Activated CD4-positive, CD25-positive, alpha-beta regulatory T cell treated with anti-CD3 and anti-CD28 coated beads, Interleukin-2, amount 50 U/mL, for 72 hours (primary cell): ENCODE results near the gene LKAAEAR1.
A peak's percentile ranks its signal among the peaks of the same experiment; 100 is the strongest.
"Not testable (repeated sequence)": the region's sequence is repeated elsewhere in the genome, so short reads cannot be mapped to it uniquely, and the experiment has no call there.

ENCODE experiments used
- DNase-seq: peaks from one replicate; pipeline ENCODE4 v3.0.0; 2021

LKAAEAR1 gene

DNA sequence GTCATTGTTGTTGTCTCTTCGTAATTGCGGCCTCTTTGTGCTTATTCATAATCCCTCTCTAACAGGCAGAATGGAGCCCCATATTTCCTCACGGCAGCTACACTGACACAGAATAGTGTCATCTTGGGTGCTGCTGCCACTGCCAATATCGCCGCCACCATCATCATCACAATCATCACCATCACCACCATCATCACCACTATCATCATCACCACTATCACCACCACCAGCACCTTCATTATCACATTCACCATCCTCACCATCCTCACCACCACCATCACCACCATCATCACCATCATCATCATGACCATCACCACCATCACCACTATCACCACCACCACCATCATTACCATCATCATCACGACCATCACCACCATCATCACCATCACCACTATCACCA is 12.3 kb upstream of the LKAAEAR1 start:
- no peak for DNase-seq

DNA sequence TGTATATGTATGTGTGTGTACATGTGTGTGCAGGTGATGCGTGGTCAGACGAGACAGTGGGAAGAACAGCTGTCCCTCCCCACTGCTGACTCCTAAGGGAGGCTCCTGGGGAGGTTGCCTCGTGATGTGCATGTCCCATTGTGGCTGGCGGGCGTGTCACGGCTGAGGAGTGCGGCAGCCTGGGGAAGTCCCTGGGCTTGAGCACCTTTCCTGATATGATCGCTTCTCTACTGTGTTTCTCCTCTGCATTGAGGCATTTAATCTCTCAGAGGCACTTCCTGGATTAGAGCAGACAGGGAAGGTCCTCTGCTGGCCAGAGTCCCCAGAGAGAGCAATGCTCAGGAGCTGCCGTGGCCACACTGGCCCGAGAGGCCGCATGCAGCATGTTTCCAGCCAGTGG is 11.7 kb upstream of the LKAAEAR1 start:
- no peak for DNase-seq

DNA sequence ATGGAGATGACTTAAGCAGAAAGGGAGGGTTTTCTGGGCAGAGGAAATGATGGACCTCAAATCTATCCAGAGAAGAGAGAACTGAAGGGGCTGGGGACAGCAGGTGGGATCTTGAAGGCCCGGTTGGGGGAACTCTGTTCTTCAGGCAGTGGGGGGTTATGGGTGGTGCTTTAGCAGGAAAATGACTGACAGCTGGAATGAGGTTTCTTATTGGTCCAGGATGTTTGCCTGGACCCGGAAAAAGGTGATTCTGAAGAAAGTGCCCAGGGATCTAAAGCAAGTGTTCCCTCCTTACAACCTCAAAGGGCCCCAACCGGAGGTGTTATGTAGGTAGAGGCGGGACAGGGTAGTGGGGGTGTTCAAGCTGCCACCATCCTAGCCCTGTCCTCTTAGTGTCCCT is 11.3 kb upstream of the LKAAEAR1 start:
- no peak for DNase-seq

DNA sequence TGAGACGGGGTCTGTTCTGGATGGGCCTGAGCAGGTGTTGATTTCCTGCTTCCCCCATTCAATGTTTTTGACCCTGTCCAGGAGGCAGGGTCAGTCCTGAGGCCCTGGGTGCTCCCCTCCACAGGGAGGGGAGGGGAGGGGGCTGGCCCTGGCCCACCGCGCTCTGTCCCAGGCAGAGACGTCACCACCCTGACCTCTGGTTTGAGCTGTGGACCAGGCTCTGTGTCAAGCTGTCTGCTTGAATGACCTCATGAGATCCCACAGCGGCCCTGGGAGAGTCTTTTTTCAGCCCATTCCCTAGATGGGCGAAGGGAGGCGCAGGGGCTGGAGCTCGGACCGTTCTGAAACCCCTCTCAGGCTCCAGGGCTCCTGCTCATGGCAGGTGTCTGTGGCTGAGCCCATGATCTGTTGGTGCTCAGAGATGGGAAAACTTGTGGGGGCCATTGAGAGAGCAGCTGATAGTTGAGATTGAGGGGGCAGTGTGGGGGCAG is 8.9 kb upstream of the LKAAEAR1 start:
- no peak for DNase-seq

DNA sequence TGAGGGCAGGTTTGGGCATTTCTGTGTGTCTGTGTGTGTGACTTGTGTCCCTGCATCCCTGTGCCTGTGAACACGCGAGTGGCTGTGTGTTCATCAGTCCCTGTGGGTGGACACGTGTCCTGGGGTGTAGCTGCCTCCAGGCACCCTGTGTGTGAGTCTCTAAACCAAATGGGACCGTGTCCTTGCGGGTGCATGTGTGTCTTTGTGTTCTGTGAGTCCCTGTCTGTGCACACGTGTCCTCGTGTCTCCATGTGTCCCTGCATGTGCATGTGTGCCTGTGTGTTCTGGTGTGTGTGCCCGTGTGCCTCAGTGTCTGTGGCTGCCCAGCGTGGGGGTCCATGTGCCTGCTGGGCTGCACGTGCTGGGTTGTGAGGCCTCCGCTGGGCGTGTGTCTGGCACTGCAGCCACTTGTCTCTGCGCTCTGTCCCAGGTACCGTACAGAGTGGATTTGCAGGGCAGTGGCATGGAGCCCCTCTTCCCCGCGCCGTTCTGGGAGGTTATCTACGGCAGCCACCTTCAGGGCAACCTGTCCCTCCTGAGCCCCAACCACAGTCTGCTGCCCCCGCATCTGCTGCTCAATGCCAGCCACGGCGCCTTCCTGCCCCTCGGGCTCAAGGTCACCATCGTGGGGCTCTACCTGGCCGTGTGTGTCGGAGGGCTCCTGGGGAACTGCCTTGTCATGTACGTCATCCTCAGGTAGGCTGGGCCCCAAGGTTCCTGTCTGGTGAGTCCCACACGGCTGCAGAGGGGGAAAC is 8.2 kb upstream of the LKAAEAR1 start:
- DNase-seq, result no peak

DNA sequence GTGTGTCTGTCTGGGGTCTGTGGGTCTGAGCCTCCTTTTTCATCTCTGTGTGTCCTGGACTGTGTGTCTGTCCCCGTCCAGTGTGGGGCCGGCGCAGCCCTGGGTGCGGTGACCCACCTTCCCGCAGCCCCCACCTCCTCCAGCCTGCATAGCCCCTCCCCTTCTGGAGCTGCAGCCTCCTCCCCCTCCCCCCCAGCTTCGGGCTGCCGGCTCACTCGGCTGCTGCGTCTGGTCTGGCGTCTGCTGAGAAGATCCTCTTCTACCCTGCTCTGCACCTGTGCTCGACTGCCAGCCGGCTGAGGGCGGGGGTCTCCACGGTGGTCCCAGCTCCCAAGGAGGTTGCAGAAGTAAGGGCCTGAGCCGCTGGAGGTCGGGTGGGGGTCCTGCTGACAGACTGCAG is 7.6 kb upstream of the LKAAEAR1 start:
- DNase-seq, result no peak

DNA sequence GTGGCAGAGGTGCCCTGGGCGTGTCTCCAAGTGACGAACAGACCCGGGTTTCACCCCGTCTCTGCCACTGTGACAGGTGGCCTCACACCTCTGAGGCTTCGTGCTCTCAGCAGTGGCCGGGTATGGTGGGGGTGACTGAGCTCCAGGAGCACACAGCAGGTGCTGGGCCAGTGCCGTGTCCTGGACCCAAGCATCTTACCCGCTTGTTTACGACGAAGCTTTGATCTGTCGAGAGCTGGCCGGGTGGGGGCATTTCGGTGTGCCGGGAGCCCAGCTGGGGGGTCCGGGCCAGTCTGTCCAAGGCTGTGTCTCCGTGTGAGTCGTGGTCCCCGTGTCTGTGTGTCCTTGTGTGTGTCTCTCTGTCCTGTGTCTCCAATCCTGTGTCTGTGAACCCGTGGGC is 7.1 kb upstream of the LKAAEAR1 start:
- no peak for DNase-seq

DNA sequence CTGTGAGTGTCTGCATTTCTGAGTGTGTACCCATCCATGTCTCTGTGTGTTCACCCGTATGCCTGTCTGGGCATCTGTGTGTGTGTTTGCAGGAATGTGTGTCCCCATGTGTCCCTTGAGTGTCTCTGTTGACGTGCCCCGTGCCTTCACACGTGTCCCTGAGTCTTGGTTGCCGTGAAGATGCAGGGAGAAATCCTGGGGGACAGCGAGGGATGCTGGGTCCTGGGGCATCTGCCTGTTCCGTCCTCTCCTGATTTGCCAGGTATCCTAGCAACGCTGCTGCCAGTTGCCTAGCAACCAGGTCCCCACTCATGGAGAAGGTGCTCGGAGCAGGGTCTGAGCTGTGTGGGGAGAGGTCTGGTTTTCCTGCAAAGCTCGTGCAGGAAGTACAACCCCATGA is 6.0 kb upstream of the LKAAEAR1 start:
- no peak for DNase-seq

DNA sequence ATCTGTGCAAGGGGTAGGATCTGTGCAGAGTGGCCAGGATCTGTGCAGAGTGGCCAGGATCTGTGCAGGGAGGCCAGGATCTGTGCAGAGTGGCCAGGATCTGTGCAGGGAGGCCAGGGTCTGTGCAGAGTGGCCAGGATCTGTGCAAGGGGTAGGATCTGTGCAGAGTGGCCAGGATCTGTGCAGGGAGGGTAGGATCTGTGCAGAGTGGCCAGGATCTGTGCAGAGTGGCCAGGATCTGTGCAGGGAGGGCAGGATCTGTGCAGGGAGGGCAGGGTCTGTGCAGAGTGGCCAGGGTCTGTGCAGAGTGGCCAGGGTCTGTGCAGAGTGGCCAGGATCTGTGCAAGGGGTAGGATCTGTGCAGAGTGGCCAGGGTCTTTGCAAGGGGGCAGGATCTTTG is 4.4 kb upstream of the LKAAEAR1 start:
- not testable (repeated sequence) for DNase-seq

DNA sequence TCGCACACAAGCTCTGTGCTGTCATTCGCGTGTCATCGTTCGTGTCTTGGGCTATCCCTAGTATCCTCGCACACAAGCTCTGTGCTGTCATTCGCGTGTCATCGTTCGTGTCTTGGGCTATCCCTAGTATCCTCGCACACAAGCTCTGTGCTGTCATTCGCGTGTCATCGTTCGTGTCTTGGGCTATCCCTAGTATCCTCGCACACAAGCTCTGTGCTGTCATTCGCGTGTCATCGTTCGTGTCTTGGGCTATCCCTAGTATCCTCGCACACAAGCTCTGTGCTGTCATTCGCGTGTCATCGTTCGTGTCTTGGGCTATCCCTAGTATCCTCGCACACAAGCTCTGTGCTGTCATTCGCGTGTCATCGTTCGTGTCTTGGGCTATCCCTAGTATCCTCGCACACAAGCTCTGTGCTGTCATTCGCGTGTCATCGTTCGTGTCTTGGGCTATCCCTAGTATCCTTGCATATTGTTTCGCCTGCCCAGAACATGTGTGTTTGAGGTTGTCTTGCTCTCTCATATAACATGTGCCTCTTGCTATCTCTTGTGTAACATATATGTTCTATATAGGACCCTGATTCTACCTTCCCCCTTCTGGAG is 3.1 kb upstream of the LKAAEAR1 start:
- not testable (repeated sequence) for DNase-seq

DNA sequence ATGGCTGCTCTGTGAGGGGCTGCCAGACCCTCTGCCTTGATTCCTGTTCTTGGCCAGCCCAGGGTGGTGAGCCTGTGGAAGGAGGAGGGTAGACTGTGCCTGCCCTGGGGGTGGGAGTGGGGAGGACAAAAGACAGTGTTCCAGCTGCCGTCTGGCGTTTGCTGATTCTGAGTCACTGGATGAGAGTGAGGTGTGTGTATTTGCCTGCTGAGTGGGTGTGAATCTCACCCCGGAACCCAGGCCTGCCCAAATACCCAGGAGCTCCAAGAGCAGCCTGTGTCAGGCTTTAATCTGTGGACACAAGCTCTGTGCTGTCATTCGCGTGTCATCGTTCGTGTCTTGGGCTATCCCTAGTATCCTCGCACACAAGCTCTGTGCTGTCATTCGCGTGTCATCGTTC is 2.6 kb upstream of the LKAAEAR1 start:
- DNase-seq, result no peak

DNA sequence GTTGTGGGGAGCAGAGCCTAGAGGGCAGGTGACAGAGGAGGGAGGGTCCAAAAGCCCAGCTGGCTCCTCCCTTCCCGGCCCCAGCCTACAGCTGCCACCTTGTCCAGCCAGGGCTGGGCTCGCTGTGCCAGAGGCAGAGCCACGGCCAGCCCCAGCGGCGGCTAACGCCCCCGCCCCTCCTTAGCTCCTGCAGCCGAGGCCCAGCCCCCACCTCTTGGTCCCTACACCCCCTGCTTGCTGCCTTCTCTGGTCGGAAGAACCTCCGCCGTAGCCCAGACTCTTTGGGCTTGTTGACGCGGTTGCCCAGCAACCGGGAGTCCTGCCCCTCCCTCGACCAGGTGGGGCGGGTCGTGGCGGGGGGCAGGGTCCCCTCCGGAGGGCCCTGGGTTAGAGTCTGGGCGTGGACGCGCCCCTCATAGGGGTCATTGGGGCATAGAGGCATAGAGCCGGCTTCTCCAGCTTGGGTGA is 521 bp upstream of the LKAAEAR1 start:
- DNase-seq, result no peak

DNA sequence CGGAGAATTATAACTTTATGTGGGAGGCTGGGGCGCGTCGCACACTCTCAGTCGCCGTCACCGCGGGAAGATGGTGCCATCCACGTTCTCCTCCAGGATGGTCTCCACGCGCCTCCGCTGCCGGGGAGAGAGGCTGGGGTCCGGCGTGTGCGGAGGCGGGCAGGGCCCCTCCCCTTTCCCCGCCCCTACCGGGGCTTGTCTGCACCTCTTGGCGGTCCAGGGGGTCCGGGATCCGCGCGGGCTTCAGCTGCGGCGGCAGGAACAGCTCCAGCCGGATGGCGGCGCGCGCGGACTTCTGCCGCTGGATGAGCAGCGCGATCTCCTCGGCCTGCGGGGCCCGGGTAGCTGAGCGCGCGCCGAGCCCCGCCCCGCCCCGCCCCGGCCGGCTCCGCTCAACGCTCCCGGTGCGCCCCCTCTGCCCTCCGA is 807 bp downstream of the LKAAEAR1 start:
- peak; percentile 70 for DNase-seq

DNA sequence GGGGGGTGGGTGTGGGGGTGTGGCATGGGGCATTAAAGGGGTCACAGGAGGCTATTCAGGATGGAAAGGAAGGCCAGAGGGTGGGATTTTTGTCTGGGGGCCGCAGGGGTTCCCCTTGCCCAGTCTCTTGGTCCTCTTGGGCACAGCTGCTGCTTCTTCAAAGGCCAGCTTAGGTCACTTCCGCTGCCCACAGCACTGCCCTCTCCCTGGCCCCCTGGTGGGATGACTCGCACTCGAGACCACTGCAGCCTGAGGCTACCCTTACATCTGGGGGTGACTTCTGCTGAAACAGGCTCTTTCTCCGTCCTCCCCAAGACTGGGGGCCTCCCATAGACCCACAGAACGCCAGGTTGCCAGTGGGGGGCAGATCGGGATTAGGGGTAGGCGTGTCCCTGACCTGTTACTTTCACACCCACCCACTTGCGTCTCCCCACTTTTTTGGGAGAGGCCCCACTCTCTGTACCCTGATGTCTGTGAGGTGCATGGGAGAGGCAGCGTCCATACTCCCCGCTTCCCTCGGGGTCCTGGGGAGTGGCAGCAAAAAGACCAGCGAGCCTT is 1.3 kb downstream of the LKAAEAR1 start:
- DNase-seq, result no peak

DNA sequence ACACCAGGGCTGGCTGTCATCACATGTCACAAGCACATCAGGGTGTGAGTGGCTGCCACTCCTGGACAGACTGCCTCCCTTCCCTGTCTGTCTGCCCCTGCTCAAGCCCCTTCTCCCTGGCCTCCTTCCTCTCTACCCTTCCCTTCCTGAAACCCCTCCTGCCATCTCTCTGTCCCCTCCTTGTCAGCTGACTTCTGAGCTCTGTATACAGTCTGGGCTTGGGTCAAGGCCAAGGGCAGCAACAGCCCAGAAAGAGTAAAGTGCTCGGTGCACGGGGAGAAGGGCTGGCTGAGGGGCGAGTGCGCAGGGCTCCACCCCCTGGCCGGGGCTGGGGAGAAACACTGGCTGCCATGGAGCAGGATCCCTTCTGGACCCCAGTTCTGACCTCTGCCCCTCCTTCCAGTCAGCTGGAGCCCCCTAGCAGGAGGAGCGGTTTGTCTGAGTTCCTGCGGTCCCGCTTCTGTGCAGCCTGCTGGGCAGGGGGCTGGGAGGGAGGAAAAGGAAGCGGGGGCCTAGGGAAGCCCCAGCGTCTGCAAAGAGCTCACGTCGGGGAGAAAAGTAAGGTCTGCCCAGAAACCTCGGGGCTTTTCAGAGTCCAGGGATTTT is 2.0 kb downstream of the LKAAEAR1 start:
- DNase-seq, result no peak

DNA sequence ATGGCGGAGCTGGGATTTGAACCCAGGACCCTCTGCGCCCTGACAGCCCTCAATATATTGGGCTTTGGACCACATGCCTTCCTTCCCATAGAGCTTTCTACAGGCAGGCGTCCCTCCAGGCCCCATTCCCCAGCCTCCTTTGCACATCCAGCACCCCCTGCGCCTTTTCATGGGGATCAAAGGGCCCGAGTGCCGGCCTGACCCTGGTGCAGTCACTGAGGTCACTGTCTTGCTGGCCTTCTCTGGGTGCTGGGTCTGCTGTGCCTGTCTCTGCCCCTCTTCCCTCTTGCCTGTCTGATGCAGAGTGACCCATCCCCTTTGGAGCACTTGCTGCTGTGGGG is 2.6 kb downstream of the LKAAEAR1 start:
- DNase-seq, result no peak

DNA sequence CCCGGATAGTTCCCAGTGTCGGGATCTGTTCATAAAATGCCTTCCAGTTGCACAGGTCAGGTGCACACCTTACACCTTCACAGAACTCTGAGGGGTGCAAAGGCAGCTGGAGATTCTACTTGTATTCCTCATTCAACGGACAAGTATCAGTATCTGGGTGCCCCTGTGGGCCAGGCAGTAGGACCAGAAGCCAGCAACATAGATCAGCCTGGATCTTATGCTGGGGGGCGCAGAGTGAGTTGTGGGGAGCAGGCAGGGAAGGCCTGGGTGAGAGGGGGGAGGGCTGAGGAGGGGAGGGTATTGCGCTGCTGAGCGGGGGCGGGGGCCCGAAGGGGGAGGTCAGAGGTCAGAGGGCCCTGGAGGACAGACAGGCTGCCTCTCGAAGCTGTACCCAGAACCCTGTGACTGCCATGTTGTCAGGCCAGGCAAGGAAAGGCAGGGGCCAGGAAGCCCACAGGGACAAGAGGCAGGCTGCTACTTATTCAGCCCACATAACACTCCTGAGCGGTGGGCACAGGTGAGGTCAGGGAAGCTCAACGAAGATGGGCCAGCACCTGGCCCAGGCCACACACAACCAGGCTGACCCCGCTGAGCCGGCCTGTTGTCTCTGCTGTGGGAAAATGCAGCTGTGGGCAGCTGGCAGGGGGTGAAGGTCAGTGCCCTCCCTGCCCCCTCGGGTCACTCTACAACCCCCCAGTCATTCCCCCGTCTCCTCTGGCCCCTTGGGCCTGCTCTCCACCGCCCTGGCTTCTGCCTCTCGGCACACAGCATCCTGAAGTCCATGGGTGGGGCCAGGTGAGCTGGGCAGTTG is 3.2 kb downstream of the LKAAEAR1 start:
- no peak for DNase-seq

DNA sequence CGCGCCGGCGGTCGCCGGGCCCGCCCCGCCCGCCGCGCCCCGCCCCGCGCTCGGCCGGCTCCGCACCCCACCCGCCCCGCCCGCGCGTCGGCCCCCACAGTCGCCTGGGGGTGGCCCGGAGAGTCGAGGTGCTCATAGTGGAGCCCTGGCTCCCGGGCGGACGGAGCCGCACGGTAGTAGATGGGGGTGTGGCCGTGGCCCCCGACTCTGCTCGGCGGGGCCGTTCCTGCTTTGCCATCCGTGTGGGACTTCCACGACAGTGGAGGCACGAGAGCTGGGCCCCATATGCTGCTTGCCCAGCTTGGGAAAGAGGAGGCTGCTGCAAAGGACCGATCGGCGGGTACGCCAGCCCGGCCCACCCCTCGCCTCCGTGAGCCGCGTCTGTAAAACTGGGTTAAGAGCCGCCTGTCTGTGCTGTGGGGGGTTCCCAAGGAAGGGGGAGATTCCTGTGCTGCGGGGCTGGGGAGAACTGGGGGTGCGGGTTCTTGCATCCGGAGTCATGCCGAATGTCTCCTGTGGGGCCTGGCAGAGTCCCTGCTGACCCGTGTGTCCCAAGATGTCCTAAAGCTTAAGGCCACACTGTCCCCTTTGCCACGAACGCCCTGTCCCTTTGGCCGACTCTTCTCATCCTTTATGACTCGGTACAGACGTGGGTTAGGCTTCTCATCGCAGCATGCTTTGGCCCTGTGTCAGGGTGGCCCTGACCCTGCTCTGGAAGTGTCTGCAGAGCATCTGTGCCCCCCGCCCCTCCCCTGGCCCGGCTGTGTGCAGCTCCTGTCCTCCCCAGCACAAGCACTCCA is 4.0 kb downstream of the LKAAEAR1 start, which contains the start of gene OPRL1:
TSS of gene OPRL1 (plus strand) at position 70 of the 800 bp plus-strand sequence. CDS start 12,639 bp downstream, outside the sequence.
- DNase-seq, result no peak

DNA sequence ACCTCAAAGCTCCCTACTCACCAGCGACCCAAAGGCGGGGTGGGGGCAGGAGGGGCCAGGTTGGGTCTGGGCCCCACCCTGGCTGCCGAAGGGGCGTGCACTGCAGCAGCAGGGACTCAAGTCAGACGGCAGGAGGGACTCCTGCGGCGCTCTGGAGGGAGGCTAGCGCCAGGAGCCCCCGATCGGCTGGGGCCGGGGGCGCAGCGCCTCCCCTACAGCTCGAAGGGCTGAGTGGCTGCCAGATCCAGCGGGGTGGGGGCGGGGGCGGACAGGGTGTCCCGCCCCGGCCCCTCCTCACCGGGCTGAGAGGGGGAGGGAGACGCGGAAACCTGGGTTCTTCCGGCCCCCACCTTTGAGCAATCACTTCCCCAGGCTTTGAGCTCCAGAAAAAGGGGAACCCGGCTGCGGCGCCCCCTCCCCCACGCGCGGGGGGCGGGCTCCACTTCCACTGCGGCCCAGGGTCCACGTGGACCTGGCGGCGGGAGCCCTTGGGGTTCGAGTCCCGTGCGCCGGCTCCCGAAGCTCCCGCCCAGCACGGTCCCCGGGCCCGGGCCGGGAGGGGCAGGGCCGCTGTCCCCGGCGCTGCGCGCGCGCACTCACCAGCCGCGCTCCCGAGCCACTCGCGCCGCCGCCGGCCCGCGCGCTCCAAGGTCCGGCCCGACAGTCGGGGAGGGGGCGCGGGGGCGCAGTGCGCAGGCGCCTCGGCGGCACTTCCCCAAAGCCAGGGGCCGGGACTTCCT is 4.8 kb downstream of the LKAAEAR1 start, which contains the start of gene RGS19:
TSS of gene RGS19 (minus strand) at position 246 of the 740 bp plus-strand sequence. CDS start 2,632 bp downstream, outside the sequence.
- DNase-seq, result peak; percentile 72

DNA sequence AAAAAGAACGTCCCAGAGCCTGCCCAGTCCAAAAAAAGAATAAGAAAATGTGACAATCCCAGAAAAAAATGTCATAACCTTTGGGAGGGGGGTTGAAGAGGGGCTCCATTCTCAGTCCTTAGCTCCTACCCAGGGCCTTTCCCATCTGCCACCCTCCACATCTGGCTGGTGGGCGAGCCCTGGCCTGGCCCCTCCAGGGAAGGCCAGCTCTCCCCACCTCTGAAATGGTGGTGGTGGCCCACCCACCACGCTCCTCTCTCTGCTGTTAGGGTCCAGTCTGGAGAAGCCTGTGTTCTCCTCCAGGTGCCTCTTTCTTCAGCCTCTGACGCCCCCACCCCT is 5.3 kb downstream of the LKAAEAR1 start:
- no peak for DNase-seq

DNA sequence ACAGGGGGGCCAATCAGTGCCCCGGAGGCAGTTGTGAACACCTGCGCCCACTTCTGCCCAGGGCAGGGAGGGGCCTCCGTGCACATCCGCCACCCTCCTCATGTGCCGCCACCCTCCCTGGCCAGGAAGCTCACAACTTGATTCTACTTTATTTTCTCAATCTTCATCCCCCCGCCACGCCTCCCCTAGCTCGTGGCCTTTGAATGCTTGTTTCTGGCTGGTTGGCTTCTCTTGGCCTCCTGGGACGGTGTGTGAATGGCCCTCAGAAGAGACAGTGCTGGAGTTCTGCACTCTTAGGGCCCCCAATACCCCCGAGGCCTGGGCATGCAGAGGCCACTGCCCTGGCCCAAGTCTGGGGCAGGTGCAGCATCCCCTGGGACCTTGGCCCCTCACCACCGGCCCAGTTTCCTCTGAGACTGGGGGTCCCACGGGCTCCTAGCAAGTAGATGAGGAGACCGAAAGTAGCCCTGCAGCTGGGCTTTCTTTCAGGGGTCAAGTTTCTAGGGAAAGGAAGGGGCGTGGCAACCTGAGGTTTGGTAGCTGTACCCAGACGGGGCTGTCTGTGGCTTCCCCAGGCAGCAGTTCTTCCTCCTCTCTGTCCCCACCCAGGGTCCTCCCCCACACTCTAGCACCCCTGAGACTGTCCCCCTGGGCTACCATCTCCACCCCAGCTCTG is 6.2 kb downstream of the LKAAEAR1 start:
- DNase-seq, result no peak
